Activated CD4-positive, alpha-beta memory T cell treated with anti-CD3 and anti-CD28 coated beads for 36 hours (primary cell): Measurements from ENCODE around the gene RPL39L. TPM values are rescaled to one million over a fixed set of nuclear protein-coding genes. Genes with fewer than 3 reads are reported as not detected.

ENCODE experiments used
- CTCF ChIA-PET: fragments of 350-600 bp; sonication (Branson Sonifier 250); formaldehyde crosslinking; loops from one replicate; lab custom pipeline; 2021; ENCODE audit warnings: antibody characterized with exemption, inconsistent platforms; lab: Charles Lee
- POLR2A ChIA-PET: fragments of 350-600 bp; sonication (Branson Sonifier 250); formaldehyde crosslinking; loops from one replicate; lab custom pipeline; 2021; ENCODE audit warnings: antibody characterized with exemption; lab: Charles Lee
- DNase-seq: peaks from one replicate; pipeline ENCODE4 v3.0.0-alpha.2; 2020
- H3K27ac Mint-ChIP-seq: one replicate; pipeline ENCODE4 v1.8.0; 2021; ENCODE audit warnings: mixed read lengths
- H3K27me3 Mint-ChIP-seq: one replicate; pipeline ENCODE4 v1.8.0; 2021; ENCODE audit warnings: mixed read lengths
- H3K36me3 Mint-ChIP-seq: one replicate; pipeline ENCODE4 v1.8.0; 2021; ENCODE audit warnings: mixed read lengths
- H3K4me1 Mint-ChIP-seq: one replicate; pipeline ENCODE4 v1.8.0; 2021; ENCODE audit warnings: low read depth, mixed read lengths
- H3K4me3 Mint-ChIP-seq: one replicate; pipeline ENCODE4 v1.8.0; 2021; ENCODE audit warnings: mild to moderate bottlenecking, mixed read lengths
- H3K9me3 Mint-ChIP-seq: one replicate; pipeline ENCODE4 v1.8.0; 2021; ENCODE audit warnings: mixed read lengths
- intact Hi-C: fragments of 100-400 bp; cut with micrococcal nuclease; formaldehyde crosslinking; loops from one replicate; pipeline ENCODE4 v1.15.1; 2023
- total RNA-seq, 2 experiments: library from RNA; stranded (reverse); gene quantifications; one replicate each; pipeline ENCODE4 v1.2.3, GENCODE V29; 2021

The RPL39L gene
- total RNA-seq, 2 experiments from 2014 or later = 22.5 to 25.2 TPM

- H3K4me3 Mint-ChIP-seq = no peak overlapping the region
- no peaks in the 10 kb centered on the region for H3K36me3 Mint-ChIP-seq
- H3K4me1 Mint-ChIP-seq = peaks cover 7% of the 10 kb centered on the region
- ChIA-PET POLR2A (interaction anchor here (0.6 to 0.9 kb wide), 2 partner anchors 27 to 286 kb away, joined by 4 read pairs; no protein-coding TSS in a partner anchor), CTCF (interaction anchor here (0.6 to 7.0 kb wide), 37 partner anchors 10 to 759 kb away, joined by 3 to 177 read pairs (median 4); partner anchors contain the start of gene RPL39L)
- no peaks in the 10 kb centered on the region for H3K27me3 Mint-ChIP-seq
- no peak for DNase-seq
- intact Hi-C loops = loop anchor here (1.0 kb wide), 4 partner anchors 26 to 264 kb away; partner anchors contain the start of gene RPL39L
- peak overlapping the region; percentile 44 for H3K27ac Mint-ChIP-seq
- no peaks in the 10 kb centered on the region for H3K9me3 Mint-ChIP-seq
These were observed 26.1 kb downstream of the RPL39L start for GRCh38 chr3:187112934-187113793.

GRCh38 chr3:187110156-187110555 lies 29.1 kb downstream of the RPL39L start:
- no peak for DNase-seq
- ChIA-PET CTCF (interaction anchor here (1.3 to 7.0 kb wide), 3 partner anchors 29 to 56 kb away, joined by 6 to 177 read pairs (median 7); partner anchors contain the start of gene RPL39L), POLR2A (no interaction called here)
- Mint-ChIP-seq H3K27me3 (no peaks in the 10 kb centered on the region), H3K36me3 (no peaks in the 10 kb centered on the region), H3K4me1 (peaks cover 7% of the 10 kb centered on the region), H3K9me3 (no peaks in the 10 kb centered on the region), H3K4me3 (no peak overlapping the region), H3K27ac (no peak overlapping the region)
- intact Hi-C loops = no loop called here

- Mint-ChIP-seq H3K36me3 (no peaks in the 10 kb centered on the region), H3K4me3 (no peak overlapping the region)
- intact Hi-C loops = no loop called here
These were observed 31.3 kb downstream of the RPL39L start for GRCh38 chr3:187107989-187108388.

DNA sequence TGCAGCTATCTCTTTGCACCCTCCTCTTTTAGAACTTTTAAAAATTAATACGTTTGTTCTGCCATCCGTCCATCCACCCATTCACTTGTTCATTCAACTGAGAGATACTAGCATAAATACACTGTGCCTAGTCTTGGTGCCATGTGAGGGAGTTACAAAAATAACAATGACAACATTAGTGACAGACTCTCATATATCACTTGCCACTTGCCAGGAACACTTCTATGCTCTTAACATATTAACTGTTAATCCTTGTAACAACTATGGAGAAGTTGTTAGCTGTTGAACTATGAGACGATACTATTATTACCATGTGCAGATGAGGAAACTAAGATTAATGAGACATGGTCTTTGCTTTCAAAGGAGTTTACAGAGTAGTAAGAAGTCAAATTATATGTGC lies 33.6 kb downstream of the RPL39L start:
- Mint-ChIP-seq H3K27ac (no peak overlapping the region), H3K4me1 (peaks cover 15% of the 10 kb centered on the region), H3K9me3 (no peaks in the 10 kb centered on the region), H3K4me3 (no peak overlapping the region), H3K36me3 (no peaks in the 10 kb centered on the region), H3K27me3 (no peaks in the 10 kb centered on the region)
- CTCF ChIA-PET = interaction anchor here (1.6 to 3.3 kb wide), 2 partner anchors 34 to 45 kb away, joined by 7 to 15 read pairs; partner anchors contain the start of gene RPL39L
- POLR2A ChIA-PET = no interaction called here
- intact Hi-C loops = no loop called here
- no peak for DNase-seq

More at GRCh38 chr3:187107989-187108388, 31.3 kb downstream of the RPL39L start:
- Mint-ChIP-seq H3K4me1 (peaks cover 3% of the 10 kb centered on the region), H3K9me3 (no peaks in the 10 kb centered on the region), H3K27ac (no peak overlapping the region), H3K27me3 (no peaks in the 10 kb centered on the region)
- ChIA-PET CTCF (interaction anchor here (0.7 to 3.3 kb wide), 2 partner anchors 43 to 57 kb away, joined by 3 to 15 read pairs; no protein-coding TSS in a partner anchor), POLR2A (no interaction called here)
- no peak for DNase-seq

- intact Hi-C loops = no loop called here
- H3K27ac Mint-ChIP-seq = no peak overlapping the region
- no peaks in the 10 kb centered on the region for H3K27me3 Mint-ChIP-seq
- no peak for DNase-seq
- H3K4me3 Mint-ChIP-seq = no peak overlapping the region
- H3K9me3 Mint-ChIP-seq = no peaks in the 10 kb centered on the region
- peaks cover 15% of the 10 kb centered on the region for H3K4me1 Mint-ChIP-seq
- CTCF ChIA-PET = interaction anchor here (0.7 to 5.3 kb wide), 4 partner anchors 8 to 79 kb away, joined by 3 to 43 read pairs (median 5); partner anchors contain the start of gene RPL39L
- no peaks in the 10 kb centered on the region for H3K36me3 Mint-ChIP-seq
- POLR2A ChIA-PET = no interaction called here
These were observed 34.4 kb downstream of the RPL39L start for GRCh38 chr3:187104933-187105332.

- ChIA-PET CTCF (interaction anchor here (0.8 to 5.3 kb wide), 4 partner anchors 9 to 78 kb away, joined by 3 to 43 read pairs (median 5); partner anchors contain the start of gene RPL39L), POLR2A (no interaction called here)
- Mint-ChIP-seq H3K9me3 (peaks cover 4% of the 10 kb centered on the region), H3K4me3 (no peak overlapping the region), H3K36me3 (no peaks in the 10 kb centered on the region), H3K27me3 (no peaks in the 10 kb centered on the region), H3K27ac (no peak overlapping the region), H3K4me1 (peaks cover 15% of the 10 kb centered on the region)
- no peak for DNase-seq
- intact Hi-C loops = no loop called here
These were observed 35.0 kb downstream of the RPL39L start for GRCh38 chr3:187104342-187104741.

GRCh38 chr3:187103251-187103650 lies 36.0 kb downstream of the RPL39L start:
- Mint-ChIP-seq H3K9me3 (peaks cover 5% of the 10 kb centered on the region), H3K4me3 (no peak overlapping the region), H3K4me1 (peaks cover 22% of the 10 kb centered on the region), H3K27ac (no peak overlapping the region), H3K36me3 (no peaks in the 10 kb centered on the region), H3K27me3 (no peaks in the 10 kb centered on the region)
- no peak for DNase-seq
- POLR2A ChIA-PET = interaction anchor here (0.6 kb wide), 1 partner anchor 265 kb away, joined by 4 read pairs; no protein-coding TSS in a partner anchor
- intact Hi-C loops = no loop called here
- CTCF ChIA-PET = interaction anchor here (2.5 to 5.3 kb wide), 4 partner anchors 10 to 61 kb away, joined by 14 to 43 read pairs (median 18); partner anchors contain the start of gene RPL39L

GRCh38 chr3:187102073-187102634 lies 37.1 kb downstream of the RPL39L start:
- Mint-ChIP-seq H3K4me1 (peaks cover 25% of the 10 kb centered on the region), H3K4me3 (peak overlapping the region; percentile 20), H3K36me3 (no peaks in the 10 kb centered on the region), H3K27me3 (no peaks in the 10 kb centered on the region), H3K27ac (peak overlapping the region; percentile 28), H3K9me3 (peaks cover 5% of the 10 kb centered on the region)
- intact Hi-C loops = no loop called here
- DNase-seq = no peak
- CTCF ChIA-PET = interaction anchor here (1.2 to 5.3 kb wide), 7 partner anchors 11 to 253 kb away, joined by 3 to 43 read pairs (median 14); partner anchors contain the start of gene RPL39L
- POLR2A ChIA-PET = interaction anchor here (1.0 kb wide), 1 partner anchor 76 kb away, joined by 3 read pairs; no protein-coding TSS in a partner anchor

GRCh38 chr3:187101184-187102072 lies 37.9 kb downstream of the RPL39L start:
- no peaks in the 10 kb centered on the region for H3K27me3 Mint-ChIP-seq
- DNase-seq = peak; percentile 68
- ChIA-PET CTCF (interaction anchor here (1.2 to 5.3 kb wide), 7 partner anchors 12 to 252 kb away, joined by 3 to 43 read pairs (median 14); partner anchors contain the start of gene RPL39L), POLR2A (interaction anchor here (0.6 to 1.0 kb wide), 2 partner anchors 13 to 75 kb away, joined by 3 read pairs; no protein-coding TSS in a partner anchor)
- H3K27ac Mint-ChIP-seq = peak overlapping the region; percentile 28
- H3K4me1 Mint-ChIP-seq = peaks cover 30% of the 10 kb centered on the region
- intact Hi-C loops = no loop called here
- H3K4me3 Mint-ChIP-seq = peak overlapping the region; percentile 20
- peaks cover under 1% of the 10 kb centered on the region for H3K36me3 Mint-ChIP-seq
- H3K9me3 Mint-ChIP-seq = peaks cover 6% of the 10 kb centered on the region

- no peak for DNase-seq
- Mint-ChIP-seq H3K27me3 (no peaks in the 10 kb centered on the region), H3K9me3 (peaks cover 14% of the 10 kb centered on the region), H3K4me3 (no peak overlapping the region), H3K4me1 (peaks cover 32% of the 10 kb centered on the region), H3K36me3 (peaks cover 5% of the 10 kb centered on the region), H3K27ac (no peak overlapping the region)
- CTCF ChIA-PET = no interaction called here
- POLR2A ChIA-PET = no interaction called here
- intact Hi-C loops = no loop called here
These were observed 40.3 kb downstream of the RPL39L start for GRCh38 chr3:187098923-187099512.
